Mesenteric fat pad (tissue), 1 donor: ENCODE measurements around the gene ZMYM1. TPM values are rescaled to one million over a fixed set of nuclear protein-coding genes. Genes with fewer than 3 reads are reported as not detected.
"Not testable (repeated sequence)": the region's sequence is repeated elsewhere in the genome, so short reads cannot be mapped to it uniquely, and the experiment has no call there.

Experiments used
- DNase-seq: peaks from one replicate; pipeline ENCODE4 v3.0.0-alpha.2; 2020; ENCODE audit warnings: low spot score
- total RNA-seq: library from RNA; stranded (reverse); fragmentation: NEBNext Ultra II Directional; extraction: Animal tissue kit (Norgen Biotek cat#: 25700); gene quantifications from one replicate; pipeline ENCODE4 v1.2.1, GENCODE V29; 2021
- donor health status: DM: yes; HTN: yes; CAD: no.

ZMYM1 gene
- total RNA-seq, 1 donor from 2014 or later, result 9.5 TPM

GRCh38 chr1:35073265-35073811 is 5.8 kb upstream of the ZMYM1 start:
- no peak for DNase-seq

GRCh38 chr1:35076426-35076825 is 2.8 kb upstream of the ZMYM1 start:
- not testable (repeated sequence) for DNase-seq

DNA sequence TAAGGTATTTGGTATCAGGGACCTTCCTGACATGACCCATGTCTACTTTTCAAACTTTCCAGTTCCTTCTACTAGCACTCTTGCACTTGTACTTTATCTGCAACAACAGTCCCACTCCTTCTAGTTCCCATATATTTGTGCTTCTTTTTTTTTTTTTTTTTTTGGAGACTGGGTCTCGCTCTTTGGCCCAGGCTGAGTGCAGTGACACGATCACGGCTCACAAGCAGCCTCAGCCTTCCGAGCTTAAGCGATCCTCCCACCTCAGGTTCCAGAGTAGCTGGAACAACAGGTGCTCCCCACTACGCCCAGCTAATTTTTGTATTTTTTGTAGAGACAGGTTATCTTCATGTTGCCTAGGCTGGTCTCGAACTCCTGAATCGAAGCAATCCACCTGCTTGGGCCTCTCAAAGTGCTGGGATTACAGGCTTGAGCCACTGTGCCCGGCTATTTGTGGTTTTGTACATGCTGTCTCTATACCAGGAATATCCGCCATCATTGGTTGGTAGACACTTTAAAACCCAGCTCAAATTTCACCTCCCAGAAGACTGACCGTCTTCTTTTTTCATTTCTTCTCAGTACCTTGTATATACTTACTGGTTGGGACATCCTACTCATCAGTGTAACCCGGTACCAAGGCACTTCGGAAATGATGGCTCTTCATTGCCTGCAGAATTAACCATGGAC is 1.1 kb downstream of the ZMYM1 start:
- DNase-seq, result no peak

- DNase-seq, result no peak
Observed at GRCh38 chr1:35085421-35085820, 6.2 kb downstream of the ZMYM1 start.

GRCh38 chr1:35097224-35097623 is 18.0 kb downstream of the ZMYM1 start:
- DNase-seq, result no peak

- DNase-seq, result no peak
Observed at GRCh38 chr1:35111106-35111505, 31.9 kb downstream of the ZMYM1 start.

DNA sequence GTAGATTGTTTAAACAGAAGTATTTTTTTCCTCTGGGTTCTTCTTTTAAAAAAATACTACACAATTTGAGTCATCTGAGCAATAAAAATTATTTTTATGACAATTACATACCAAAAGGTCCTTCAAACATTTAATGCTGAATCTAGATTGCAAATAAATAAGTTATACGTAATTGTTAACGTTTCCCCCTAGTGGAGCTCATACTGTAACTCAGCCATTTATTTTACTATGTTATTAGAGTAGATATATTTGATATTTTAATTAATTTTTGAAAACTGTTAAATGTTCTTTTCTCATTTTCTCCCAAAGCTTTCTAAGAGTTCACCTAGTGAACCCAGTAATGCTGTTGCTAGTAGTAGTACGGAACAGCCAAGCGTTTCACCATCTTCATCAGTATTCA is 33.5 kb downstream of the ZMYM1 start:
- DNase-seq, result no peak

DNA sequence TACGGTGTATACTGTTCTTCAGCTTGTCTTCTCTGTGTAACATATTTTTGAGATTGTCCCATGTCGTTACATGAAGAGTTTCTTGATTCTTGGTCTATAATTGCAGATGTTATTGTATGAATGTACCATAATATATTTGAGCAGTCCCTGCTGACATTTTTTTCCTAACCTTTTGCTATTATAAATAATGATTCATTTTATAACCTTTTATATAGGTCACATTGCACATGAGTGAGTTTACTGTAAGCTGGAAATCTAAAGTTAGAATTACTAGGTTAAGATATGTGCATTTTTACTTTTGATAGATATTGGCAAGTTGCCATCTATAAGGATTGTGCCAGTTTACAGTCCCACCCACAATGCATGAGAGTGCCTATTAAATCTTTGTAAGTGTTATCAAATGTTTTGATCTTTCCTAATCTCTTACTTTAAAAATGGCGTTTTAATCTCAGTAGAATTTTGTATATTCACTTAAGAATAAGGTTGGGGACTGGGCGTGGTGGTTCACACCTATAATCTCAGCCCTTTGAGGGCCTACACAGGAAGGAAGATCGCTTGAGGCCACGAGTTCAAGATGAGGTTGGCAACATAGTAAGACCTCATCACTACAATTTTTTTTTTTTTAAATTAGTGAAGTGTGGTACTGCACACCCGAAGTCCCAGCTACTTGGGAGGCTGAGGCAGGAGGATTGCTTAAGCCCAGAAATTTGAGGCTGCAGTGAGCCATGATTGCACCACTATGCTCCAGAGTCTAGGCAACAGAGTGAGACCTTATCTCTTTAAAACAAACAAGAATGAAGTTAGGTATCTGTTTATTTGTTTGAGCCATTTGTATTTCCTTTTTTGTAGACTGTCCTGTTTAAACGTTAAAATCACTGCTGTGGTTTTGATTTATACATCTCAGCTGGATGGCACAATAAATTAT is 36.5 kb downstream of the ZMYM1 start:
- no peak for DNase-seq

GRCh38 chr1:35120458-35121133 is 41.4 kb downstream of the ZMYM1 start:
- DNase-seq, result no peak

DNA sequence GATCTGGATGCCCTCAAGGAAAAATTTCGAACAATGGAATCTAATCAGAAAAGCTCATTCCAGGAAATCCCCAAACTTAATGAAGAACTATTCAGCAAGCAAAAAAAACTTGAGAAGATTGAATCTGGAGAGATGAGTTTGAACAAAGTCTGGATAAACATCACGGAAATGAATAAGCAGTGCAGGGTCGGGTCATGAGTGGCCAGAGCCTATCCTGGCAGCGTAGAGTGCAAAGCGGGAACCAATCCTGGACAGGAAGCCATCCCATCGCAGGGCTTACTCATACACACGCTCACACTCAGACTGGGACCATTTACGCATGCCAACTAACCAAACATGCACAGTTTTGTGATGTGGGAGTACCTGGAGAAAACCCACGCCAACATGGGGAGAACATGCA is 43.1 kb downstream of the ZMYM1 start:
- no peak for DNase-seq

DNA sequence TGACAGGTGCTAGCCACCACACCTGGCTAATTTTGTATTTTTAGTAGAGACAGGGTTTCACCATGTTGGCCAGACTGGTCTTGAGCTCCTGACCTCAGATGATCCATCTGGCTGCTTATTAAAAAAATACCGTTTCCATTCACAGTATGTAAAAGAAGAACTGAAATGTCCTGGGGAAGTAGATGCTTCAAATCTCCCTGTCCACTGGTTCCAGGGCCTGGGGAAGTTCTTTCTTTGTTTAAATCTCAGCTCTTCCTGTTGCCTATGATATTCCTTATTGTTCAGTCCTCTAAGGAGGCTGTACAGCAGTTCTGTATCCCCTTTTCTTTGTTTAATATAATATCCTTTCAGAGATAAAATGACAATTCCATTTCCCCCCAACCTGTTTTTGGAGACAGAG is 47.4 kb downstream of the ZMYM1 start:
- DNase-seq, result no peak

GRCh38 chr1:35129080-35129479 is 49.9 kb downstream of the ZMYM1 start:
- no peak for DNase-seq

DNA sequence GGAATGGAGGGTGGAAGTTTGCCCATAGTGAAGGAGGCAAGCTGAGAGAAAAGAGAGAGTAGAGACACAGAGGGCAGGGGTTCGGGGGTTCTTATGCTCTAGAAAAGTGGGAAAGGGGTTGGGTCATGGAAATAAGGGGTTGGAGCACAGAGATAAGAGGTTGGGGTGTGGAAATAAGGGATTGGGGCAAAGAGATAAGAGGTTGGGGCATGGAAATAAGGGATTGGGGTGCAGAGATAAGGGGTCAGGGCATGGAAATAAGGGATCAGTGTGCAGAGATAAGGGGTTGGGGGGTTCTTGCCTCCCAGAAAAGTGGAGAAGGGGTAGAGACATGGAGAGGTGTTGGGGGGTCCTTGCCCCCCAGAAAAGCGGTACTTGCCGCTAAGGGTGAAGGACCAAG is 57.6 kb downstream of the ZMYM1 start:
- DNase-seq, result no peak

DNA sequence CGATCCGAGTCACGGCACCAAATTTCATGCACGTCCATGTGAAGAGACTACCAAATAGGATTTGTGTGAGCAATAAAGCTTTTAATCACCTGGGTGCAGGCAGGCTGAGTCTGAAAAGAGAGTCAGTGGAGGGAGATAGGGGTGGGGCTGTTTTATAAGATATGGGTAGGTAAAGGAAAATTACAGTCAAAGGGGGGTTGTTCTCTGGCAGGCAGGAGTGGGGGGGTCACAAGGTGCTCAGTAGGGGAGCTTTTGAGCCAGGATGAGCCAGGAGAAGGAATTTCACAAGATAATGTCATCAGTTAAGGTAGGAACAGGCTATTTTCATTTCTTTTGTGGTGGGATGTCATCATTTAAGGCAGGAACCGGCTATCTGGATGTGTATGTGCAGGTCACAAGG is 58.4 kb downstream of the ZMYM1 start:
- not testable (repeated sequence) for DNase-seq

DNA sequence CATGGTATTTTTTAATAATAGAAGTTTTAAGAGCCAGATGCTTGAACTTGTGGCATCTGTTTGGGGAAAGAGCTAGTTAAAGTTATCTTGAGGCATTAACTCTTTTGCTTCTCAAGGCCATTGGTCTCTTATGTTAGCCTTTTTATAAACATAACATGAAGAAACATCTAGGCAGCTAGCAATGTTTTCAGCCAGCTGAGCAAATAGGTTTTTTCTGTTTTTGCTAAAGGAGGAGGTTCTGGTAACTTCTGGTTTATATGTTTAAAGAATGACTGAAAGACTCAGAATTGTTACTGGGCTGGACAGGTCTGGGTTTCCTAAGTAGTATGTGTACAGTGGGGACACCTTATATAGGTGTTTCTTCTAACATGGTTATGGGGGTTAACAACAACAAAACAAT is 63.1 kb downstream of the ZMYM1 start:
- not testable (repeated sequence) for DNase-seq

DNA sequence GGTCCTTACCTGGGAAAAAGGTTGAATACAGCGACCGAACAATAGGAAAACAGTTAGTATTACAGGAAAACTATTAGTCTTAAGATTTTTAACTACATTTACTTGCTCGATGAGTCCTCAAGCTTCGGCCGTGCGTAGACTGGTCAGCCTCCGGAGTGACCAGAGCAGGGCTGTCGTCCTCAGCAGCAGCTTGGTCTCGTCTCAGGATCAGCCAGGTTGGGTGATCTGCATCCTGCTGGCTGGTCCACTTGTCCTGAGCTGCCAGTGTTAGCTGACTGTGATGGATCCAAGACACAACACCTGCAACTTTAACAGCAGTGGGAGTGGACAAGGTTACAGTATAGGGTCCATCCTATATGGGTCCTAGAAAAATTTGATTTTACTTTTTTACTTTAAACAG is 63.5 kb downstream of the ZMYM1 start:
- DNase-seq, result not testable (repeated sequence)

DNA sequence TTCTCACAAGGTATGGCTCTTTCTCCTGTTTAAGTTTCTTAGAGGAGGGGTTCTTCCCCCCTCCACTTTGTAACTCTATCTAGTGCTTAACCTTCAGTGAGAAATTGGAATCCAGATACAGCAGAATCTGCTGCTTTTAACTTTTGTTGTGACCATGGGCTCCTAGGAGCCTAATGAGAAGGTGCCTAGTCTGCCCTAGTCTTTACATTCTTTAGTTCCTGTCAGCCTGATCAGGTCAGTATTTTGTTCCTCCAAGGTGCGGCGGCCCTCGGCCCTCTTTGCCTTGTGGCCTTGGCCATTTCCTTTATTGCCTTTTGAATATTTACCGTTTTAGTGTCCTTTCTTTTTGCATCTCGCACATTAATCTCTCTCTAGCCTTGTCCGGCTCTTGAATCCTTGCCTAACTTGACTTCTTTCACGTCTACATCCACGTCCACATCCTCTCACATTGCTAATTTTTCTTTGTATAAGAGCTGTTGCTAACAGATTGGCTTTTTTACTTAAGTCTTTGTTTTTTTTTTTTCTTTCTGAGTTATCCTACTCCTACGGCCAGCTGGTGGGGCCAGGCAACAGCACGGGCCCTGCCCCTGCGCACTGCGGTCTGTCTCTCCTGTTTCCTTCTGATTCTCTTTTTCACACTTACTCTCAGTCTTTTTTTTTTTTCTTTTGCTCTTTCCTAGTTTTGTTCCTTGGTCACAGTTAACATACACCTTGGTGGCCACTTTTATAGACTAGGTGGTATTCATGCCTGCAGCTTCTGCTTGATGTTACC is 64.7 kb downstream of the ZMYM1 start:
- DNase-seq, result no peak

- DNase-seq, result not testable (repeated sequence)
Observed at GRCh38 chr1:35145892-35146549, 66.8 kb downstream of the ZMYM1 start.

DNA sequence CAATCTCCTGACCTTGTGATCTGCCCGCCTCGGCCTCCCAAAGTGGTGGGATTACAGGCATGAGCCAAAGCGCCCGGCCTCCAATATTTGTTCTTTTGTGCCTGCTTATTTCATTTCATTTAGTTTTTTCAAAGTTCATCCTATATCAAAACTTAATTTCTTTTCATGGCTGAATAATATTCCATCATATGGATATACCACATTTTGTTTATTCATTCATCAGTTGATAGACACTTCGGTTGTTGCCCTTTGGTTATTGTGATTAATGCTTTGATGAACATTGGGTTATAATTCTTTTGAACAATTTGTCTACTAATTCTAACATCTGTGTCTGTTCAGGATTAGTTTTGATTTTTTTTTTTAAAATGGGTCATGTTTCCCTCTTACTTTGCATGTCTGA is 72.0 kb downstream of the ZMYM1 start:
- DNase-seq, result no peak

- no peak for DNase-seq
Observed at GRCh38 chr1:35164893-35165292, 85.7 kb downstream of the ZMYM1 start.
